GM21360 (cell line): Measurements from ENCODE around the gene ARHGAP10.
"Not testable (repeated sequence)": the region's sequence is repeated elsewhere in the genome, so short reads cannot be mapped to it uniquely, and the experiment has no call there.

Source experiments
- ATAC-seq: cut with Tn5 transposase; IDR thresholded peaks from one replicate; pipeline ENCODE4 v1.9.1; 2021; ENCODE audit warnings: mild to moderate bottlenecking, moderate library complexity; ENCODE audit not compliant: unreplicated experiment

ARHGAP10 gene

DNA sequence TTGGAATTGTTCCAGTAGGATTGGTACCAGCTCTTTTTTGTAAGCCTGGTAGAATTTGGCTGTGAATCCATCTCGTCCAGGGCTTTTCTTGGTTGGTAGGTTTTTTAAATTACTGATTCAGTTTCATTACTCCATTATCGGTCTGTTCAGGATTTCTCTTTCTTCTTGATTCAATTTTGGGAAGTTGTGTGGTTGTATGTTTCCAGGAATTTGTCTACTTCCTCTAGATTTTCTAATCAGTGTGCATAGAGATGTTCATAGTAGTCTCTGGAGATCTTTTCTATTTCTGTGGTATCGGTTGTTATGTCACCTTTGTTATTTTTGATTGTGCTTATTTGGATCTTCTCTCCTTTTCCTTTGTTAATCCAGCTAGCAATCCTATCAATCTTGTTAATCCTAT, 248.7 kb downstream of the ARHGAP10 start:
- no peak for ATAC-seq

DNA sequence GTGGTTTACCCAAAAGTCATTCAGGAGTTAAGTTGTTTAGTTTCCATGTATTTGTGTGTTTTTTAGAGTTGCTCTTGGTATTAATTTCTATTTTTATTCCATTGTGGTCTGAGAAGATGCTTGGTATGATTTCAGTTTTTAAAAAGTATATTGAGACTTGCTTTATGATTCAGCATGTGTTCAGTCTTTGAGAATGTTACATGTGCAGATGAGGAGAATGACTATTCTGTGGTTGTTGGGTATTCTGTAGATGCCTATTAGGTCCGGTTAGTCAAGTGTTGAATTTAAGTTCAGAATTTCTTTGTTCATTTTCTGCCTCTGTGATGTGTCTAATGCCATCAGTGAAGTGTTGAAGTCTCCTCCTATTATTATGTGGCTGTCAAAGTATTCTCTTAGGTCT, 249.4 kb downstream of the ARHGAP10 start:
- peak; percentile 98 for ATAC-seq

DNA sequence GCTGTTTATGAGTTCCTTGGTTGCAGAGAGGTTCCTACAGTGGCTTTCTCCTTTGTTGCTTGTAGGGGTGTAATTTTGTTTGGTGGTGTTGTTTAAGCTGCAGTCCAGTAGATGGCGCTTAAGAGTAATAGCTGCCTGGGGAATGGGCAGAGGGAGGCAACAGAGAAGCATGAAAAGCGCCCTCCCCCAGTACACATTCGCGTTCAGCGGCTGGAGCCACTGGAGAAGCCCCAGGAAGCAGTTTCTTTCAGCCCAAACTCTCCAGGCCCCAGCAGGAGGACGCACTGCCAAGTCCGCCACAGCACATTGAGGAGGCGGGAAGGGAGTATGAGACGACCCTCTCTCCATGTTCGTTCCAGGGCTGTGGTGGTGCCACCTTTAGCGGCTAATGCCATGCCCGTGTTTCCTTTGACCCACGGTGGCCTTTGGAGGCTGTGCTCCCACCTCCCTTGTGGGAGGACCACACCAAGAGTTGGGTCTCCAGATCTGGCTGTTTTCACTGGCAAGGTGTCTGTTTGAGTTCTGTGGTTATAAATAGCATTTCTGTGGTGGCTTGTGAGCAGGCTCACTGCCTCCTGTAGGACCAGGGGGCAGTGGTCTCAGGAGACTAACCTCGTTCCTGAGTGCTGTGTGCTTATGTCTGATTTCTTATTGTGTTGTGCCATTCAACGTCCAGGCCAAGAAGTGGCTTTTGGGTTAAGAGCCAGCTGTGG, 252.3 kb downstream of the ARHGAP10 start:
- ATAC-seq, result no peak

DNA sequence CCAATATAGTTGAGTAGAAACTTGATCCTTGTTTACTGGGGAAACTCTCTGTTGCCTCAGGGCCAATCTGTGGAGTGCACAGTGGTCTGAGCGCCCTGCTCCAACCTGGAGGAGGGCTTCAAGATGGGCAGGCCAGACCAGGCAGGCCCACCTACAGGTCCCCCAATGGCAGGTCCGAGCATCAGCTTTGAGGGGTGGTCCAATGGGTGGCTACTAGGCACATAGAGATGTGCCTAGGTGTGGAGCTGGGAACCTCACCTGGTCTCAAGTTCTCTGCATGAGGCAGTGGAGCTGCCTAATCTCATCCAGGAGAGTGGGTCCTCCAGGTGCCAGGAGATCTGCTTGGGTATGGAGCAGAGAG, 252.9 kb downstream of the ARHGAP10 start:
- no peak for ATAC-seq

DNA sequence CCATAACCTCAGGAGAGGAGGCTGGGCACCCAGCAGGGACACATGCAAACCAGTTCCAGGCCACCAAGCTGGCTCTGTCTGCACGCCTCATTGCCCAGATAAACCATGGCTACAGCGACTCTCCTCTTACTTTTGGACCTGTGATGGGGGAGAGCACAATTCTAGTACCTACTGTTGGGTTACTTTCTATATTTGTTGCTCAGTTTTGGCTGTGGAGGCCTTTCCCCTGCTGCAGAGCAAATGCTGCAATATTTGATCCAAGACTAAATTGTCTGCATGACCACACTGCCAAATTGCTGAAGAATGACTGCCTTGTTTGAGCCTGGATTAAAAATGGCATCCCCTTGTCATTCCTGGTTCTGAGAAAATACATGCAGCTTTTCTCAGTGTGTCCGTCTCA, 253.5 kb downstream of the ARHGAP10 start:
- ATAC-seq, result no peak

DNA sequence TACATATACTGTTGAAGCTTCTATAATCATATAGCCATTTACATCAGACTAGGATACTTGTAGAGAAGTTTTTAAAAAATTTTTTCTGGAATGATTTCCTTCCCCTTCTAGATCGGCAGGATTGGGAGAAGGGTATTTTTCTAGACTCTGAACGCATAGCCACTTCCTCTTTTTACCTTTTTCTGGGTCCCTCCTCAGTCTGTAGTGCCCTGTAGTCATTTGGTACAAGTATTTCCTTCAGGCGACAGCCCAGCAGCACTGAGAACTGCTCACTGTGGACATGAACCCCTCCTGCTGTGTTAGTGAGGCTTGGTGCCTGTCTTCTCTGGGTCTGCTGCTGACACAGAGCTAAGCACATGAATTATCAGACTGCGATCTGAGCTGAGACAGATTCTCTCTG, 255.4 kb downstream of the ARHGAP10 start:
- no peak for ATAC-seq

DNA sequence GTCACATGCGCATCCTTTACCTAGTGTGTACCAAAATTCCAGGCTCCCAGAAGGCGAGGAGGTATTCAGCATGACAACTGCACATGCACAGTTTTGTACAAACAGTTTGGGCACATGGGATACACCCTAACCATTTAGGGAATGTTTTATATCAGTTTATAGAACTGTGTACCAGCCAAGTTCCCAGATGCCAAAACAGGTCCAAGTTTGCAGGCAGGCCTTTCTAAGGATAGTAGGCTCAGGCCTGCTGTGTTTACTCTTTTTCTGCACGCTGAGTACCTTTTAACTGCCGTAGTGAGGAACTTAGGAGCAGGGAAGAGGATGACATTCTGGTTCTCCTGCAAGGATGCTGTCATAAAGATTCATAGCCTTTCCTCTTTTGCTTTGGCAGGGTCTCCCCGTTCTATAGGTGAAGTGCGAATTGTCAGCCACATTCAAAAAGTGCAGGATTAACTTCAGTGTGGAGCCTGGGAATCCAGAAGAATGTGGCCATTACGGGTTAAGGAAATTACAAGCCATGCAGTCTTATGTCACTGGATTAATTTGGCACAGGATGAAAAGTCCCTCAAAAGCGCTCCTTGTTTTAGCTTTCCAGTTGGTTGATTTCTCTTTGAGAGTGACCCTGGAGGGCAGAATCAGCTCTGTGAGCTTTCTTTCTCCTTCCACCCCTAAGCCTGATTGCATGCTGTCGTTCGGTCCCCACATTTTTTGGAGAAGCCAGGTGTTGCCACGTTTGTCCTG, 259.8 kb downstream of the ARHGAP10 start:
- no peak for ATAC-seq

DNA sequence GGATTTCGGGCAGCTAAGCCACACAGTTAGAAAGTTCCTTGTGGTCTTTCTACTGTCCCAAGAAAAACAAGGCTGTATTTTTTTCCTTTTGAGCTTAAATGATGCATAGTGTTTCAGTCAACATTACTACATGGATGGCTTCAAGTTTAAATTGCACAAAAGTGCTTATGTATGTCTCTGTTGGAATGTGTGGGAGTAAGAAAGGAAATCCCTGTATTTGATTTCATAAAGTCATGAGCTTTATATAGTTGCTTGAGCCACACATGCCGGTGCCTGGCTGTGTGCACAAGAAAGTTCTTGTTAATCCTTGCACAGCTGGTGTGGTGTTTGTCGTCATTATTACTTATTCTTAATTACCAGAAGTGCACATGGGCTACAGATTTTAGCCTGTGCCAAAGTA, 262.2 kb downstream of the ARHGAP10 start:
- no peak for ATAC-seq

DNA sequence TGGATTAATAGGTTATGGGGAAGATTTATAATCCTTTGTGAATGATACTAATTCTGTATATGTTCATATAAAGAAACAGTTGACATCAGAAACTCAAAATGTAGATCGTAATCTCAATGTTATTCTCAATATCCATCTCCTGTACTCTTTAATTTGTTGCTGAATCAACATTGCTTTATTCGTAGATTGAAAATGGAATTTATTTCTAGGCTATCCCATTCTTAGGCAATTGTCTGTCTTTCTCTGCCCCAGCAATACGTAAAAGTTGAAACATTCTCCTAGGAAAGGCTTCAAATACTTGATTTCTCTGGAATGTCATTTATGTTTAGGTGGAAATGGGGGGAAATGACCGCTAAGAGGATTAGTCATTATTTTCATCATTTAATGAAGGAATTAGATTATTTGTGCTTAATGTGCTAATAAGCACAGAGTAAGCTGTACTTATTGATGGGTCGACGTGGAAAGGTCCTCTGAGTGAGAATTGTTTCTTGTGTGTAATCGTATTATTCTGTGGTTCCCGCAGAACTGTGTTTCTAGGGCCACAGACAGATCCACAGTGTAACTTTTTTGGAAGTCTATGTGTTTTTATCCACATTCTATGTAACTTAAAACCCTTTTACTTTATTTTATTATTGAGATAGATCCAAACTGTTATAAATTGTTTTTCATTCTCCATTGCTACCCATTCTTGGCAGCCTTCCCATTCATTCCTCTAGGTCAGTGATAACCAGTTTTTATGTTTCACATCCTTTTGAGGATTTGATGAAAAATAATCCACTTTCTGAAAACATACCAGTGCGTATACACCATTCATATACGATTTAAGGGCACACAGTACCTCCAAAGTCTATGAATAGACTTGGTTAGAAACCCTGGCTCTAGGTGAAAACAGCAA, 262.9 kb downstream of the ARHGAP10 start:
- ATAC-seq, result no peak

DNA sequence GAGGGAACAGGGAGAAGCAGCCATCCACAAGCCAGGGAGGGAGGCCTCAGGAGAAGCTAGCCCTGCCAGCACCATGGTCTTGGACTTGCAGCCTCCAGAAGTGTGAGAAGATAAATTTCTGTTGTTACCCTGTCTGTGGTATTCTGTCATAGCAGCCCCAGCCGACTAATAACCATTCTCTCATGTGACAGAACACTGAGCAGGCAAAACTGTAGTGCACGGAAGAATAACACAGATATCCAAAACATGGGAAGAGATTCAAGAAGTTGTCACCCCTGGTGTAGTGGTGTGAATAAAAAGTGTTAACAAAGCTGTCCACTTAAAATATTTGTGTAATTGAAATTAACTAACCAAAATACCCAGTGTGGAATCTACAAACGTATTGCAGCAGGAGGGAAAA, 265.0 kb downstream of the ARHGAP10 start:
- no peak for ATAC-seq

DNA sequence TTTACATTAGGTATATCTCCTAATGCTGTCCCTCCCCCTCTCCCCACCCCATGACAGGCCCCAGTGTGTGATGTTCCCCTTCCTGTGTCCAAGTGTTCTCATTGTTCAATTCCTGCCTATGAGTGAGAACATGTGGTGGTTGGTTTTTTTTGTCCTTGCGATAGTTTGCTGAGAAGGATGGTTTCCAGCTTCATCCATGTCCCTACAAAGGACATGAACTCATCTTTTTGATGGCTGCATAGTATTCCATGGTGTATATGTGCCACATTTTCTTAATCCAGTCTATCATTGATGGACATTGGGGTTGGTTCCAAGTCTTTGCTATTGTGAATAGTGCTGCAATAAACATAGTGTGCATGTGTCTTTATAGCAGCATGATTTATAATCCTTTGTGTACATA, 268.1 kb downstream of the ARHGAP10 start:
- ATAC-seq, result not testable (repeated sequence)

DNA sequence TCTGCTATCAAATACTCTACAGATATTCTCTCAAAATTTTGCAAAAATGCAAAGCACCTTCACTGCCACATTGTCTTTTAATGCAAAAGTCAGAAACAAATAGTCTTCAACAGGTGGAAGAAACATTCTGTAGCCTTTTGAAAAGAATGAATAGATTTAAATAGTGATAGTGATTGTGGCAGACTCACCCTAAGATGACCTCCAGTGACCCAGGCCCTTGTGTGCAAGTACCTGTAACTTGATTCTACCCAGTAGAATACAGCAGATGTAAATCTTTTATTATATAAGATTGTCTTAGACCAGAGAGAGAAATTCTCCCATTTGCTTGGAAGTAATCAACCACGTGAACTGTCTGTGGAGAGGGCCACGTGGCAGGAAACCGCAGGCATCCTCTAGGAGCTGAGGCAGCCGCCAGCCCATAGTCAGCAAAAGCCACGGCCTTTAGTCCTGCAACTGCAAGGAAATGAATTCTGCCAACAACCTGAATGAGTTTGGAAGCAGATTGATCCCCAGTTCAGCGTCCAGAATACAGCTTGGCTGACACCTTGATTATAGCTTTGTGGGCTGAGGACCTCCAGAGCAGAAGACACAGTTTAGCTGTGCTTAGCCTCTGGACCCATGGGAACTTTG, 272.5 kb downstream of the ARHGAP10 start:
- ATAC-seq, result no peak

DNA sequence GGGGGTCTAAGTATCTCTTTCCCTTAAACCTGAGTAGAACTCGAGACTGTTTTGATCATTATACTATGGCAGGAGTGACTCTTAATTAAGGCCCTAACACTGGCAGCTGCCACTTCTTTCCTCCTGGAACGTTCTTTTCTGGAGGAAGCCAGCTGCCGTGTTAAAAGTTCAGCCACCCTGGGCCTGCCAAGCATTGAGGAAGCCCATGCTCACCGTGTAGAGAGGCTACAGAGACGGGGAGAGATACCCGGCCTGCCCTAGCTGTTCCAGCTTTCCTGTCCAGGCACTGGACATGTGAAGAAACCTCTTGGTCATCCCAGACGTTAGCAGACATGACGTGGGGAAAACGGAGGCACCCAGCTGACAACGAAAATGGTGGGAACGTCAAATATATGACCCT, 274.1 kb downstream of the ARHGAP10 start:
- ATAC-seq, result no peak

DNA sequence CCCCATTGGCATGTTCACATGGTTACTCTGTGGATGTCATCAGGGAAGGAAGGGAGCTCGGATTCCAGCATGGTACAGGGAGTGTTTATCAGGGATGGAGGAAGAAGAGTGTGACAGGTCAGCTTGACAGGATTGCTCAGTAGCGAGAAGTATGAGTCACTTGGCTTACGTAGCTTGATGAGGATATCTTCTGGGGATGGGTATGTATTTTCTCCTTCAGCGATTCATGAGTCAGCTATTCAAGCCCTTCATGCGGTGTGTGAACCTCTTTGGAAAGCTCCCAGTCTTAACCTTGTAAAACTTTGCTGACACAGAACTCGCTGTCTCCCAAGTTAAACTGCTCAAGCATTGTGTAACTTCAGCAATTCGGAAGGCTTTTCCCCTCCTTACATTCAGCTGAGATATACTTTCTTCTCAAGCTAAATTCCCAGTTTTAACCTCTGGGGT, 275.4 kb downstream of the ARHGAP10 start:
- no peak for ATAC-seq

DNA sequence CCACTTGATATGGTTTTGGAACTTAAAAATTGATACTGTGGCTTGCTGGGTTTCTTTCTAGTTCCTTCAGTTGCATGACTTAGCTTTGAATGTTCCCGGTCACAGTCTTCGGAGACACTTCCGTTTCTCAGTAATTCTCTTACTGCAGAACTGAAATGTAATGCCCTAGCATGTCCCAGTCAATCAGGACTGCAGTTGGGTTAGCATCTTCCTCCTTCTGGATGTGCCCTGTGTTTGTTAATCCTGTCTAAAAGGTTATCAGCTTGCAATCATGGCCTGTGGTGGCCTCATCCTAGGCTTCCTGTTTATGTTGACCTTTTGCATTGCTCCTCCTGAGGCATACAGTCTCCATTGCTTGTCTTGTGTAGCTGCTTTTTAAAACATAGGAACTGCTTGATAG, 275.9 kb downstream of the ARHGAP10 start:
- ATAC-seq, result no peak

DNA sequence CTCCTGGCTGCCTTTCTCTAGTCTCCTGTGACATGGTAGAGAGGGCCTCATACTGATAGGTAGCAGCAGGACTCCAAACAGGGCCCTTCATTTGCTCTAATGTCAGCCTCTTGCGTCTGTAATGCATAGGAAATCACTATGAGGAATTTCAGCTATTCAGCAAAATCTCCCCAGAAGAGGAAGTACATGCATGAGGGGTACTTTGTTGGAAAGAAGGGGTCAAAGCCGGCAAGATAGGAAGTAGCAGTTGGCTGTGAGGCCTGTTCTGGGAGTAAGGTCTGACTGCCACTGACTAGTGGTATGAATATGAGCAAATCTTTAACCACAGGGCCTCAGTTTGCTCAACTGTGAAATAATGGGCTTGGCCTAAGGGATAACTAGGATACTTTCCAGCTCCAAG, 283.2 kb downstream of the ARHGAP10 start:
- no peak for ATAC-seq

DNA sequence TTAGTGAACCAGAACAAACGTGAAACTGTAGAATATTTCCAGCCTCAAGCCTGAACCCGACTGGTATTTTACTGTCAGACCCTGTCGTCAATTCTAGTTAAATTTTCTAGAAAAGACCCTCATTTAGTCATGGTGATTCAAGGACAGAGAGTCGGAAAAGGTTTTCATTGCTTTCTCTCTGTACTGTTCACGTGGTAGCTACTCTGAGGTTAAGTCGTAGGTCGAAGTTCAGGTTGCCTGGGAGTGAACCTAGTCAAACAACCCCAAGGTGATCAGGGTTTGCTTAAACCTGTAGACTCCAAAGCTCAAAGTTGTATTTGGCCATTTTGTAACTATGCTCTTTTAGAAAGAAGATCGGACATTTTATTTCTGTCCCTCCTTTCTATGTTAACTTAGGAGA, 283.6 kb downstream of the ARHGAP10 start:
- ATAC-seq, result no peak

DNA sequence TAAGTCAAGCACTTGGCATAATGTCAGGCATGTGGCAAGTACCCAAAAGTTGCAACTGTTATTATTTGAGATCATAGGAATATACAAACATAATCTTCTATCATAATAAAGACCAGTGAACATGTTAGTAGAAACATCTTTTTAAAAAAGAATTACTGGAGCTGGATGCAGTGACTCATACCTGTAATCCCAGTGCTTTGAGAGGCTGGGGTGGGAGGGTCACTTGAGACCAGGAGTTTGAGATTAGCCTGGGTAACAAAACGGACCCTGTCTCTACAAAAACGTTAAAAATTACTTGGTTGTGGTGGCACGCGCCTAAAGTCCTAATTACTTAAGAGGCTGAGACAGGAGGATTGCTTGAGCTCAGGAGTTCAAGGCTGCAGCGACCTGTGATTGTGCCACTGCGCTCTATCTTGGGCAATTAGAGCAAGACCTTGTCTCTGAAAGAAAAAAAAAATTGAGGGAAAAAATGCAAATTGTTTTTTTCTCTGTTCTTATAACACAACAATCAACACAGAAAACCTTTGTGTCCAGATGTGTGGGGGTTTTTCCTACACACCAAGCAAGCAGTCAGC, 284.3 kb downstream of the ARHGAP10 start:
- ATAC-seq, result no peak

DNA sequence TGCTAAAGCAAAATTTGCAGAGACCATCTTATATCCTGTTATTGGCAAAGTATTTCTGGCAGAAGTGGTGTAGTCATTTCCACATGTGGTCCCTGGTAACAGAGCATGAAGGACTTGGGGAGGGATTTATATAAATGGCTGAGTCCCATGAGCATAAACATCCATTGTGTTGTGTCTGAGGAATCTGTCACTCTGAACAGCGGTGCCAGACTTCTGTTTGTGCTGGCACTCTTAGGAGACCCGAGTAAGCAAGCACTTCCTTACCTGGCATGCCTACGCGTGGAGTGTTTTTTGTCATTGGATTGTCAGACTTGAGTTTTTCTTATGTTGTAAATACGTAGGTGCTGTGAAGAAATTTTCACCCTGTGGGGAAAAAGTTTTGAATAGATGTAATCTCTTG, 285.9 kb downstream of the ARHGAP10 start:
- no peak for ATAC-seq

DNA sequence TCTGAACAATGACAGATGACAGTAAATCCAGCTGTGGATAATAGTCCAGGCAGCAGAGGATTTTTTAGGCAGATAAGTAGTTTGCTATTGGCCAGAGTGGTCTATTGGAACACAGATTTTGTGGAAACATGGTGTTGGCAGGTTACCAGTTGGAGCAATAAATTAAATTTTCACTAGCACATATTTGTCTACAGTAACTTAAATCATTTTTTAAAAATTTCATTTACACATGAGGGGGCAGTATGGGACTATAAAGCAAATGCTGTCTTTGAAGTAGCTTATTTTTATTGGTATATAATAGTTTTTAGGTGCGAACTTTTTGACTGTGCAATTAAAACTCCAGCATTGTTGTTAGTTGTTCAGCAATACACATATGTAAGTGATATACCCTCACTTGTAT, 289.8 kb downstream of the ARHGAP10 start:
- ATAC-seq, result no peak

DNA sequence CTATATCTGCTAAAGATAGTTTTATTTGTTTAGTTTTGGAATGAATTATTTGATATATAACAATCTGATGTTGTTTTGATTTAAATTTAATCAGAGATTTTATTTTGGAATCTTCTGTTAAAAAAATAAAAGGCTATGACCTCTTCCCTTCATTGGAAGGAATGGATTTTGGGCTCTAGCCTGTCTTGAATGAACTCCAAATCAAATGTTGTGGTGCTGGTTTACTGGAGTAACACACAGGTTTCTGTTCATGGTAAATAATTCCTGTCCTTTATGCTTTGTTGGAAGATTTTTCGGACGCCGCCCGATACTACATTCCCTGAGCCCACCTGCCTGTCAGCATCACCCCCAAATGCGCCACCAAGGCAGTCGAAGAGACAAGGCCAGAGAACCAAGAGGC, 291.1 kb downstream of the ARHGAP10 start:
- ATAC-seq, result no peak
